IMR-90 (cell line): ENCODE results near the gene SH2D1B. TPM values are rescaled to one million over a fixed set of nuclear protein-coding genes. Genes with fewer than 3 reads are reported as not detected.

Experiments used
- ATAC-seq: fragments of 200-7000 bp; cut with Tn5 transposase; 2 replicates; pipeline ENCODE4 v1.9.1; 2020; ENCODE audit warnings: low read depth, mild to moderate bottlenecking, moderate library complexity
- BruUV-seq: library from RNA; stranded (reverse); fragments of 400-500 nt; replicated peaks from 2 replicates; lab custom pipeline; 2021; lab: Mats Ljungman, UMichigan
- CTCF ChIA-PET: fragments of 300-600 bp; formaldehyde crosslinking; extraction: SDS; loops from one replicate; lab custom pipeline; 2021; ENCODE audit warnings: antibody characterized with exemption; lab: Yijun Ruan, JAX
- POLR2A ChIA-PET: fragments of 300-600 bp; sonication (Branson Sonifier 250); formaldehyde crosslinking; loops from one replicate; lab custom pipeline; 2022; ENCODE audit warnings: antibody characterized with exemption; ENCODE audit not compliant: unreplicated experiment; lab: Charles Lee
- DNase-seq: peaks from one replicate; pipeline ENCODE4 v3.0.0; 2013
- H2AFZ ChIP-seq: replicated peaks from 2 replicates; pipeline ENCODE3; 2013; ENCODE audit warnings: low read length, mild to moderate bottlenecking; ENCODE audit not compliant: poor library complexity
- H2AK5ac ChIP-seq: 2 replicates; pipeline ENCODE4 v1.6.1; 2013; ENCODE audit warnings: low read depth, low read length, inconsistent platforms
- H2AK9ac ChIP-seq: replicated peaks from 2 replicates; pipeline ENCODE3; 2013; ENCODE audit warnings: mild to moderate bottlenecking, low read depth, low read length, moderate library complexity; ENCODE audit not compliant: poor library complexity
- H2BK120ac ChIP-seq: 2 replicates; pipeline ENCODE4 v1.6.1; 2013; ENCODE audit warnings: low read depth, low read length, inconsistent platforms
- H2BK15ac ChIP-seq: 3 replicates; pipeline ENCODE4 v1.6.1; 2013; ENCODE audit warnings: low read depth, low read length, inconsistent platforms
- H2BK20ac ChIP-seq: 2 replicates; pipeline ENCODE4 v1.6.1; 2013; ENCODE audit warnings: low read depth, mild to moderate bottlenecking, inconsistent platforms, low read length, moderate library complexity
- H2BK5ac ChIP-seq: 2 replicates; pipeline ENCODE4 v1.6.1; 2013; ENCODE audit warnings: mild to moderate bottlenecking, low read depth, low read length, inconsistent platforms; ENCODE audit not compliant: poor library complexity, severe bottlenecking
- H3K14ac ChIP-seq: replicated peaks from 2 replicates; pipeline ENCODE4 v1.6.1; 2013; ENCODE audit warnings: low read depth, low read length, inconsistent platforms
- H3K18ac ChIP-seq: 2 replicates; pipeline ENCODE4 v1.6.1; 2013; ENCODE audit warnings: low read depth, low read length, control low read depth
- H3K23ac ChIP-seq: 2 replicates; pipeline ENCODE4 v1.6.1; 2013; ENCODE audit warnings: low read depth, low read length, inconsistent platforms
- H3K27ac ChIP-seq: 2 replicates; pipeline ENCODE4 v1.5.1; 2013; ENCODE audit warnings: mild to moderate bottlenecking, control low read depth, low read length; ENCODE audit not compliant: insufficient read depth
- H3K27me3 ChIP-seq: 2 replicates; pipeline ENCODE4 v1.6.1; 2013; ENCODE audit warnings: low read length; ENCODE audit not compliant: control insufficient read depth, insufficient read depth
- H3K36me3 ChIP-seq: 2 replicates; pipeline ENCODE4 v1.6.1; 2013; ENCODE audit warnings: low read length, mixed read lengths; ENCODE audit not compliant: control insufficient read depth, insufficient read depth
- H3K4ac ChIP-seq: 2 replicates; pipeline ENCODE4 v1.6.1; 2013; ENCODE audit warnings: low read depth, low read length, inconsistent platforms
- H3K4me1 ChIP-seq: 2 replicates; pipeline ENCODE4 v1.6.1; 2013; ENCODE audit warnings: low read length, mixed read lengths; ENCODE audit not compliant: control insufficient read depth, insufficient read depth
- H3K4me2 ChIP-seq: 2 replicates; pipeline ENCODE4 v1.6.1; 2013; ENCODE audit warnings: low read depth, mild to moderate bottlenecking, control low read depth, low read length, moderate library complexity
- H3K4me3 ChIP-seq: 2 replicates; pipeline ENCODE4 v1.5.1; 2013; ENCODE audit warnings: low read depth, mild to moderate bottlenecking, control low read depth, low read length, moderate library complexity; ENCODE audit not compliant: insufficient read depth
- H3K56ac ChIP-seq: 2 replicates; pipeline ENCODE4 v1.6.1; 2013; ENCODE audit warnings: low read length, inconsistent platforms; ENCODE audit not compliant: insufficient read depth; ENCODE audit errors: extremely low read depth
- H3K79me1 ChIP-seq, 2 experiments: 2 replicates each; pipeline ENCODE4 v1.6.1; 2013; ENCODE audit warnings: low read length in 2 of 2, inconsistent platforms in 1 of 2, low read depth in 1 of 2
- H3K9ac ChIP-seq: 2 replicates; pipeline ENCODE4 v1.6.1; 2013; ENCODE audit warnings: low read depth, low read length, control low read depth
- H3K9me1 ChIP-seq: 2 replicates; pipeline ENCODE4 v1.6.1; 2013; ENCODE audit warnings: low read length, inconsistent platforms; ENCODE audit not compliant: insufficient read depth
- H3K9me3 ChIP-seq: 2 replicates; pipeline ENCODE4 v1.6.1; 2013; ENCODE audit warnings: low read length; ENCODE audit not compliant: control insufficient read depth, insufficient read depth
- H4K20me1 ChIP-seq: 2 replicates; pipeline ENCODE4 v1.6.1; 2013; ENCODE audit warnings: low read length, inconsistent platforms; ENCODE audit not compliant: insufficient read depth
- H4K5ac ChIP-seq: 2 replicates; pipeline ENCODE4 v1.6.1; 2013; ENCODE audit warnings: mild to moderate bottlenecking, low read depth, low read length, control low read depth
- H4K8ac ChIP-seq, 2 experiments: 2 replicates each; pipeline ENCODE4 v1.6.1; 2013; ENCODE audit warnings: low read depth in 2 of 2, low read length in 2 of 2, control low read depth in 1 of 2, inconsistent platforms in 1 of 2
- H4K91ac ChIP-seq: 2 replicates; pipeline ENCODE4 v1.6.1; 2013; ENCODE audit warnings: low read depth, low read length, inconsistent platforms; ENCODE audit not compliant: insufficient read depth
- BHLHE40 ChIP-seq: fragments of 150-350 bp; IDR thresholded peaks from 2 replicates; pipeline ENCODE4 v1.6.1; 2016; ENCODE audit warnings: mild to moderate bottlenecking, low read depth, low read length
- CEBPB ChIP-seq: IDR thresholded peaks from 2 replicates; pipeline ENCODE4 v1.6.1; 2012; ENCODE audit warnings: low read depth, low read length, improper control_type of control experiment
- CHD1 ChIP-seq: IDR thresholded peaks from 2 replicates; pipeline ENCODE4 v1.6.1; 2012; ENCODE audit warnings: low read depth, low read length, improper control_type of control experiment
- FOS ChIP-seq: fragments of 150-350 bp; IDR thresholded peaks from 2 replicates; pipeline ENCODE4 v1.6.1; 2016; ENCODE audit warnings: low read depth, low read length
- MAFK ChIP-seq: IDR thresholded peaks from 2 replicates; pipeline ENCODE4 v1.6.1; 2012; ENCODE audit warnings: low read depth, low read length, improper control_type of control experiment
- MAZ ChIP-seq: IDR thresholded peaks from 2 replicates; pipeline ENCODE4 v1.6.1; 2012; ENCODE audit warnings: low read depth, mild to moderate bottlenecking, low read length, improper control_type of control experiment, moderate library complexity, borderline replicate concordance
- MXI1 ChIP-seq: IDR thresholded peaks from 2 replicates; pipeline ENCODE4 v1.6.1; 2012; ENCODE audit warnings: low read depth, mild to moderate bottlenecking, low read length, moderate library complexity, borderline replicate concordance
- NFE2L2 ChIP-seq: fragments of 150-350 bp; IDR thresholded peaks from 2 replicates; pipeline ENCODE4 v1.6.1; 2016; ENCODE audit warnings: low read depth, mild to moderate bottlenecking, low read length
- POLR2A ChIP-seq: IDR thresholded peaks from 2 replicates; pipeline ENCODE4 v1.6.1; 2012; ENCODE audit warnings: mild to moderate bottlenecking, low read depth, low read length
- RAD21 ChIP-seq: IDR thresholded peaks from 2 replicates; pipeline ENCODE4 v1.6.1; 2012; ENCODE audit warnings: low read length, improper control_type of control experiment
- RCOR1 ChIP-seq: IDR thresholded peaks from 2 replicates; pipeline ENCODE4 v1.6.1; 2012; ENCODE audit warnings: mild to moderate bottlenecking, low read length, improper control_type of control experiment; ENCODE audit not compliant: insufficient replicate concordance
- RFX5 ChIP-seq: IDR thresholded peaks from 2 replicates; pipeline ENCODE4 v1.8.0; 2012; ENCODE audit warnings: low read depth, mild to moderate bottlenecking, low read length, moderate library complexity
- SMC3 ChIP-seq: fragments of 150-350 bp; IDR thresholded peaks from 2 replicates; pipeline ENCODE4 v1.6.1; 2016; ENCODE audit warnings: low read depth, mild to moderate bottlenecking, antibody characterized with exemption, low read length, moderate library complexity
- USF2 ChIP-seq: fragments of 150-350 bp; IDR thresholded peaks from 2 replicates; pipeline ENCODE4 v1.6.1; 2017; ENCODE audit warnings: mild to moderate bottlenecking, antibody characterized with exemption, low read length, low read depth
- WGBS, 2 experiments: methylation state at CpG; one replicate each; pipeline versions ENCODE4 v1.1.5 to v1.1.7; 2013; ENCODE audit warnings: missing lambda C conversion rate in 2 of 2; ENCODE audit not compliant: insufficient read length in 1 of 2; ENCODE audit errors: extremely low coverage in 2 of 2; 5-methylcytosine and 5-hydroxymethylcytosine counted together
- dilution Hi-C: fragments of 300-500 bp; cut with HindIII; formaldehyde crosslinking; loops from one replicate; pipeline ENCODE4 v1.14.3; 2018; ENCODE audit warnings: low sequenced_read_pairs; ENCODE audit not compliant: unreplicated experiment
- in situ Hi-C: fragments of 300-500 bp; cut with MboI; formaldehyde crosslinking; loops from 3 replicates; pipeline ENCODE4 v1.14.3; 2019; ENCODE audit warnings: low sequenced_read_pairs, inconsistent platforms, mixed read lengths
- intact Hi-C: fragments of 100-400 bp; cut with micrococcal nuclease; formaldehyde crosslinking; loops from 2 replicates; pipeline ENCODE4 v1.10.0; 2022
- polyA plus RNA-seq, 3 experiments: library from polyadenylated mRNA; depleted of rRNA; stranded (reverse); fragments of >200 nt; gene quantifications; 2 replicates each; pipeline ENCODE4 v1.2.3, GENCODE V29; 2012; ENCODE audit warnings: low replicate concordance in 1 of 3
- total RNA-seq: library from RNA; depleted of rRNA; stranded (reverse); fragments of >200 nt; gene quantifications from 2 replicates; pipeline ENCODE4 v1.2.3, GENCODE V29; 2012
- TF ChIP-seq, protein P1 (sequence below): conservative IDR thresholded peaks from 2 replicates; pipeline ENCODE4 v1.5.1; 2012; ENCODE audit warnings: mild to moderate bottlenecking, low read depth, low read length, improper control_type of control experiment
- TF ChIP-seq, protein P2 (sequence below): fragments of 150-350 bp; IDR thresholded peaks from 2 replicates; pipeline ENCODE4 v1.6.1; 2016; ENCODE audit warnings: low read depth, mild to moderate bottlenecking, low read length, moderate library complexity, borderline replicate concordance

The SH2D1B gene
- total and polyA plus RNA-seq, 2 of the 4 experiments (the other 2 are of a cell fraction), result 0.03 to 0.18 TPM

GRCh38 chr1:162358928-162359327 lies 53.0 kb downstream of the SH2D1B start:
- no TSS peak for BruUV-seq
- Histone ChIP-seq H2AK5ac (no peak overlapping the region), H2BK15ac (no peak overlapping the region), H3K18ac (no peak overlapping the region), H2BK5ac (no peak overlapping the region), H3K79me1 (no peaks in the 10 kb centered on the region), H3K56ac (no peak overlapping the region), H2AK9ac (no peak overlapping the region), H3K14ac (no peak overlapping the region), H3K9me3 (no peaks in the 10 kb centered on the region), H2BK120ac (no peak overlapping the region), H3K27ac (no peak overlapping the region), H3K36me3 (no peaks in the 10 kb centered on the region), H3K4ac (no peak overlapping the region), H2AFZ (no peak overlapping the region), H4K91ac (no peak overlapping the region), H3K27me3 (peaks cover 5% of the 10 kb centered on the region), H4K8ac (no peak overlapping the region), H3K4me2 (no peak overlapping the region), H3K9me1 (no peaks in the 10 kb centered on the region; the same call in 1 of the 2 replicates), H3K4me1 (no peaks in the 10 kb centered on the region), H2BK20ac (no peak overlapping the region), H3K23ac (no peak overlapping the region), H4K5ac (no peak overlapping the region), H4K20me1 (no peaks in the 10 kb centered on the region), H3K9ac (no peak overlapping the region), H3K4me3 (no peak overlapping the region)
- no CpG with 5 or more reads among the region's 1 CpG for WGBS, 2 experiments
- ChIA-PET POLR2A (no interaction called here), CTCF (no interaction called here)
- TF ChIP-seq MXI1 (no peak), POLR2A (no peak), RAD21 (no peak), MAFK (no peak), BHLHE40 (no peak), NFE2L2 (no peak), RCOR1 (no peak), RFX5 (no peak), FOS (no peak), USF2 (no peak), CEBPB (no peak), CHD1 (no peak), SMC3 (no peak), MAZ (no peak)
- TF ChIP-seq, protein P1, sequence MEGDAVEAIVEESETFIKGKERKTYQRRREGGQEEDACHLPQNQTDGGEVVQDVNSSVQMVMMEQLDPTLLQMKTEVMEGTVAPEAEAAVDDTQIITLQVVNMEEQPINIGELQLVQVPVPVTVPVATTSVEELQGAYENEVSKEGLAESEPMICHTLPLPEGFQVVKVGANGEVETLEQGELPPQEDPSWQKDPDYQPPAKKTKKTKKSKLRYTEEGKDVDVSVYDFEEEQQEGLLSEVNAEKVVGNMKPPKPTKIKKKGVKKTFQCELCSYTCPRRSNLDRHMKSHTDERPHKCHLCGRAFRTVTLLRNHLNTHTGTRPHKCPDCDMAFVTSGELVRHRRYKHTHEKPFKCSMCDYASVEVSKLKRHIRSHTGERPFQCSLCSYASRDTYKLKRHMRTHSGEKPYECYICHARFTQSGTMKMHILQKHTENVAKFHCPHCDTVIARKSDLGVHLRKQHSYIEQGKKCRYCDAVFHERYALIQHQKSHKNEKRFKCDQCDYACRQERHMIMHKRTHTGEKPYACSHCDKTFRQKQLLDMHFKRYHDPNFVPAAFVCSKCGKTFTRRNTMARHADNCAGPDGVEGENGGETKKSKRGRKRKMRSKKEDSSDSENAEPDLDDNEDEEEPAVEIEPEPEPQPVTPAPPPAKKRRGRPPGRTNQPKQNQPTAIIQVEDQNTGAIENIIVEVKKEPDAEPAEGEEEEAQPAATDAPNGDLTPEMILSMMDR, result no peak
- TF ChIP-seq, protein P2, sequence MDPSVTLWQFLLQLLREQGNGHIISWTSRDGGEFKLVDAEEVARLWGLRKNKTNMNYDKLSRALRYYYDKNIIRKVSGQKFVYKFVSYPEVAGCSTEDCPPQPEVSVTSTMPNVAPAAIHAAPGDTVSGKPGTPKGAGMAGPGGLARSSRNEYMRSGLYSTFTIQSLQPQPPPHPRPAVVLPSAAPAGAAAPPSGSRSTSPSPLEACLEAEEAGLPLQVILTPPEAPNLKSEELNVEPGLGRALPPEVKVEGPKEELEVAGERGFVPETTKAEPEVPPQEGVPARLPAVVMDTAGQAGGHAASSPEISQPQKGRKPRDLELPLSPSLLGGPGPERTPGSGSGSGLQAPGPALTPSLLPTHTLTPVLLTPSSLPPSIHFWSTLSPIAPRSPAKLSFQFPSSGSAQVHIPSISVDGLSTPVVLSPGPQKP, result no peak
- dilution Hi-C loops, result no loop called here
- intact Hi-C loops, result no loop called here
- in situ Hi-C loops, result no loop called here
- DNase-seq (no peak), ATAC-seq (no peak)
